PC-3 (cell line): ENCODE results near the gene DAPK1.

Experiments used
- CTCF ChIP-seq: fragments of 300-600 bp; sonication (generic); conservative IDR thresholded peaks from 2 replicates; pipeline ENCODE4 v1.5.1; 2017; ENCODE audit warnings: antibody characterized with exemption, low read depth, mild to moderate bottlenecking, low read length
- EZH2 ChIP-seq: fragments of 300-600 bp; sonication (generic); IDR thresholded peaks from one replicate; pipeline ENCODE4 v1.6.1; 2017; ENCODE audit warnings: antibody characterized with exemption, mild to moderate bottlenecking, low read length; ENCODE audit not compliant: unreplicated experiment
- EZH2phosphoT487 ChIP-seq: fragments of 300-600 bp; sonication (generic); IDR thresholded peaks from 2 replicates; pipeline ENCODE4 v1.6.1; 2018; ENCODE audit warnings: mild to moderate bottlenecking, antibody characterized with exemption, low read length, borderline replicate concordance

GRCh38 chr9:87696641-87697040, 199.0 kb downstream of the DAPK1 start:
- no peak for TF ChIP-seq CTCF
- TF ChIP-seq EZH2 = no peak
- no peak for TF ChIP-seq EZH2phosphoT487
